ENCODE measurements around the gene ARRB1.

- no peak for TF ChIP-seq POLR2A (IDR thresholded peaks at IDR 0.05)
- TF ChIP-seq, protein P1, sequence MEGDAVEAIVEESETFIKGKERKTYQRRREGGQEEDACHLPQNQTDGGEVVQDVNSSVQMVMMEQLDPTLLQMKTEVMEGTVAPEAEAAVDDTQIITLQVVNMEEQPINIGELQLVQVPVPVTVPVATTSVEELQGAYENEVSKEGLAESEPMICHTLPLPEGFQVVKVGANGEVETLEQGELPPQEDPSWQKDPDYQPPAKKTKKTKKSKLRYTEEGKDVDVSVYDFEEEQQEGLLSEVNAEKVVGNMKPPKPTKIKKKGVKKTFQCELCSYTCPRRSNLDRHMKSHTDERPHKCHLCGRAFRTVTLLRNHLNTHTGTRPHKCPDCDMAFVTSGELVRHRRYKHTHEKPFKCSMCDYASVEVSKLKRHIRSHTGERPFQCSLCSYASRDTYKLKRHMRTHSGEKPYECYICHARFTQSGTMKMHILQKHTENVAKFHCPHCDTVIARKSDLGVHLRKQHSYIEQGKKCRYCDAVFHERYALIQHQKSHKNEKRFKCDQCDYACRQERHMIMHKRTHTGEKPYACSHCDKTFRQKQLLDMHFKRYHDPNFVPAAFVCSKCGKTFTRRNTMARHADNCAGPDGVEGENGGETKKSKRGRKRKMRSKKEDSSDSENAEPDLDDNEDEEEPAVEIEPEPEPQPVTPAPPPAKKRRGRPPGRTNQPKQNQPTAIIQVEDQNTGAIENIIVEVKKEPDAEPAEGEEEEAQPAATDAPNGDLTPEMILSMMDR (IDR thresholded peaks at IDR 0.05), result no peak
Observed at GRCh38 chr11:75239531-75240290, 111.8 kb downstream of the ARRB1 start.
